Activated T-cell treated with anti-CD3 and anti-CD28 coated beads, Interleukin-2, amount 50 U/mL, for 24 hours (primary cell): ENCODE results near the gene OR6J1.
A peak's percentile ranks its signal among the peaks of the same experiment; 100 is the strongest.
"Not testable (repeated sequence)": the region's sequence is repeated elsewhere in the genome, so short reads cannot be mapped to it uniquely, and the experiment has no call there.

ENCODE experiments used
- DNase-seq: peaks from one replicate; pipeline ENCODE4 v3.0.0-alpha.2; 2020
- H3K27ac Mint-ChIP-seq: 2 replicates; pipeline ENCODE4 v1.8.0; 2020; ENCODE audit warnings: mild to moderate bottlenecking, mixed read lengths
- H3K27me3 Mint-ChIP-seq: 2 replicates; pipeline ENCODE4 v1.8.0; 2020; ENCODE audit warnings: mixed read lengths
- H3K36me3 Mint-ChIP-seq: 2 replicates; pipeline ENCODE4 v1.8.0; 2020; ENCODE audit warnings: low read depth, mixed read lengths
- H3K4me1 Mint-ChIP-seq: 2 replicates; pipeline ENCODE4 v1.8.0; 2020; ENCODE audit warnings: low read depth, mixed read lengths
- H3K4me3 Mint-ChIP-seq: 2 replicates; pipeline ENCODE4 v1.8.0; 2020; ENCODE audit warnings: mild to moderate bottlenecking, moderate library complexity, mixed read lengths
- H3K9me3 Mint-ChIP-seq: 2 replicates; pipeline ENCODE4 v1.8.0; 2020; ENCODE audit warnings: mixed read lengths

OR6J1 gene

GRCh38 chr14:22588526-22589095 lies 55.5 kb downstream of the OR6J1 start:
- H3K4me3 Mint-ChIP-seq = peak overlapping the region; percentile 99

GRCh38 chr14:22587677-22588422 lies 56.3 kb downstream of the OR6J1 start:
- peak overlapping the region; percentile 100 for H3K27ac Mint-ChIP-seq
- H3K4me1 Mint-ChIP-seq = peaks cover 79% of the 10 kb centered on the region
- peaks cover 61% of the 10 kb centered on the region for H3K36me3 Mint-ChIP-seq

More at GRCh38 chr14:22588526-22589095, 55.5 kb downstream of the OR6J1 start:
- Mint-ChIP-seq H3K27me3 (no peaks in the 10 kb centered on the region), H3K36me3 (peaks cover 53% of the 10 kb centered on the region), H3K4me1 (peaks cover 73% of the 10 kb centered on the region), H3K9me3 (no peaks in the 10 kb centered on the region), H3K27ac (peak overlapping the region; percentile 100)
- no peak for DNase-seq

GRCh38 chr14:22587247-22587646 lies 56.9 kb downstream of the OR6J1 start:
- Mint-ChIP-seq H3K36me3 (peaks cover 67% of the 10 kb centered on the region), H3K4me1 (peaks cover 81% of the 10 kb centered on the region), H3K27ac (peak overlapping the region; percentile 100), H3K27me3 (no peaks in the 10 kb centered on the region), H3K4me3 (peak overlapping the region; percentile 99), H3K9me3 (no peaks in the 10 kb centered on the region)
- DNase-seq = no peak

More at GRCh38 chr14:22587677-22588422, 56.3 kb downstream of the OR6J1 start:
- not testable (repeated sequence) for DNase-seq, H3K9me3 Mint-ChIP-seq, H3K27me3 Mint-ChIP-seq
- H3K4me3 Mint-ChIP-seq = peak overlapping the region; percentile 99

GRCh38 chr14:22583994-22584393 lies 60.2 kb downstream of the OR6J1 start:
- peak overlapping the region; percentile 47 for H3K4me3 Mint-ChIP-seq
- DNase-seq = no peak
- H3K4me1 Mint-ChIP-seq = peaks cover 77% of the 10 kb centered on the region
- peak overlapping the region; percentile 100 for H3K27ac Mint-ChIP-seq
- no peaks in the 10 kb centered on the region for H3K9me3 Mint-ChIP-seq
- no peaks in the 10 kb centered on the region for H3K27me3 Mint-ChIP-seq
- H3K36me3 Mint-ChIP-seq = peaks cover 87% of the 10 kb centered on the region
